Measurements from ENCODE around the gene FNIP2. TPM values are rescaled to one million over a fixed set of nuclear protein-coding genes. Genes with fewer than 3 reads are reported as not detected.

Gene FNIP2
- total and polyA plus RNA-seq, 4 donors: 8.8 to 88.7 (median 23.5) TPM

DNA sequence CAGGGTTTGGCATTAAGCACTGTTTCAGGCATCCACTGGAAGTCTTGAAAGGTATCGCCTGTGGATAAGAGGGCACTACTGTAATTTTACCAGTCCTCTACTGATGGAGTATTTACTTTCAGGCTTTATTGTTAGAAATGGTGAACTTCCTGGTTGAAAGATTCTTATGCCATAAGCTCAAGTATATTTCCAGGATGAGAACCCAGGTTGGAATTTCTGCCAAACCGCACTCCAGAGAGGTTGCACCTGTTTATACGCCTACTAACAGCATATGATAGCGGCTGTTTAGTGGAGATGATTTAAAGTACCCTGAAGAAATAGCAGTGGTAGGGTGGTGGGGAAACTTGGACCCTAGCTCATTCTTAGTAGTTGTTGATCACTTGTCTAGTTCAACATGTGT, 9.9 kb downstream of the FNIP2 start (continued):
- TF ChIP-seq, protein P1, sequence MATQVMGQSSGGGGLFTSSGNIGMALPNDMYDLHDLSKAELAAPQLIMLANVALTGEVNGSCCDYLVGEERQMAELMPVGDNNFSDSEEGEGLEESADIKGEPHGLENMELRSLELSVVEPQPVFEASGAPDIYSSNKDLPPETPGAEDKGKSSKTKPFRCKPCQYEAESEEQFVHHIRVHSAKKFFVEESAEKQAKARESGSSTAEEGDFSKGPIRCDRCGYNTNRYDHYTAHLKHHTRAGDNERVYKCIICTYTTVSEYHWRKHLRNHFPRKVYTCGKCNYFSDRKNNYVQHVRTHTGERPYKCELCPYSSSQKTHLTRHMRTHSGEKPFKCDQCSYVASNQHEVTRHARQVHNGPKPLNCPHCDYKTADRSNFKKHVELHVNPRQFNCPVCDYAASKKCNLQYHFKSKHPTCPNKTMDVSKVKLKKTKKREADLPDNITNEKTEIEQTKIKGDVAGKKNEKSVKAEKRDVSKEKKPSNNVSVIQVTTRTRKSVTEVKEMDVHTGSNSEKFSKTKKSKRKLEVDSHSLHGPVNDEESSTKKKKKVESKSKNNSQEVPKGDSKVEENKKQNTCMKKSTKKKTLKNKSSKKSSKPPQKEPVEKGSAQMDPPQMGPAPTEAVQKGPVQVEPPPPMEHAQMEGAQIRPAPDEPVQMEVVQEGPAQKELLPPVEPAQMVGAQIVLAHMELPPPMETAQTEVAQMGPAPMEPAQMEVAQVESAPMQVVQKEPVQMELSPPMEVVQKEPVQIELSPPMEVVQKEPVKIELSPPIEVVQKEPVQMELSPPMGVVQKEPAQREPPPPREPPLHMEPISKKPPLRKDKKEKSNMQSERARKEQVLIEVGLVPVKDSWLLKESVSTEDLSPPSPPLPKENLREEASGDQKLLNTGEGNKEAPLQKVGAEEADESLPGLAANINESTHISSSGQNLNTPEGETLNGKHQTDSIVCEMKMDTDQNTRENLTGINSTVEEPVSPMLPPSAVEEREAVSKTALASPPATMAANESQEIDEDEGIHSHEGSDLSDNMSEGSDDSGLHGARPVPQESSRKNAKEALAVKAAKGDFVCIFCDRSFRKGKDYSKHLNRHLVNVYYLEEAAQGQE (IDR thresholded peaks at IDR 0.05): no peak
- TF ChIP-seq TAF1 (conservative IDR thresholded peaks at IDR 0.05) (no peak), EGR1 (IDR thresholded peaks at IDR 0.05; ENCODE audit: low read depth in 2 of 2) (no peak), JUND (IDR thresholded peaks at IDR 0.05) (no peak), FOXA2 (IDR thresholded peaks at IDR 0.05) (no peak)

DNA sequence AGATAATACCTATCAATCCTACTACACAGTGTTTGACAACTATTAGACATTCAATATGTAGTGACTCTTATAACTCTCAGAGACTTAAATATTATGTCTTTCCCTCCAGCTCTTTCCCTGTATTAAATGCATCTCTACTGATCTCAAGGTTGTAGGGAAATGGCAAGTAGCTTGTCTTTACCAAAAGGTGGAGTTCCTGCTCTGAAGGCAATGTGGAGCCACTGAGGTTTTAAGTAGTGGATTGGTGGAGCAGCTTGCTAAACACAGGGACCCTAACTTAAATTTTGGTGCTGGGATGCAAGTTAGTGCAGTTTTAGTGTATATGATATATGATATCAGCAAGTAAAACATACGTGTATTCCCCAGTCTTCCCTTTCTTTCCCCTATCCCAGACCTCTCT, 13.1 kb downstream of the FNIP2 start:
- DNase-seq (ENCODE audit: low spot score): no peak
- Histone ChIP-seq H3K36me3 (ENCODE audit: control insufficient read depth in 4 of 4, insufficient read depth in 3 of 4, low read depth in 1 of 4, low read length in 3 of 4) (no peaks in the 10 kb centered on the region), H3K9ac (ENCODE audit: low read depth in 1 of 2, low read length in 2 of 2) (no peak overlapping the region), H3K27ac (ENCODE audit: low read depth in 1 of 2, low read length in 2 of 2) (peak overlapping the region; percentile 35 to 52), H3K4me3 (ENCODE audit: low read depth in 1 of 3, low read length in 3 of 3) (no peak overlapping the region), H3K9me3 (ENCODE audit: control insufficient read depth in 4 of 4, low read length in 3 of 4) (no peaks in the 10 kb centered on the region), H3K4me1 (ENCODE audit: control insufficient read depth in 4 of 4, insufficient read depth in 4 of 4, low read length in 3 of 4) (peaks cover 15 to 72% (median 59%) of the 10 kb centered on the region in 4 donors), H3K27me3 (ENCODE audit: control insufficient read depth in 4 of 4, insufficient read depth in 4 of 4, low read length in 3 of 4) (no peaks in the 10 kb centered on the region)
- TF ChIP-seq FOXA2 (IDR thresholded peaks at IDR 0.05) (no peak), HNF4G (IDR thresholded peaks at IDR 0.05) (no peak), FOXA1 (IDR thresholded peaks at IDR 0.05) (no peak), HNF4A (conservative IDR thresholded peaks at IDR 0.05) (no peak), GABPA (IDR thresholded peaks at IDR 0.05 in 1 of 2, conservative IDR thresholded peaks at IDR 0.05 in 1 of 2) (no peak), JUND (IDR thresholded peaks at IDR 0.05) (no peak), YY1 (IDR thresholded peaks at IDR 0.05) (no peak), NR2F2 (IDR thresholded peaks at IDR 0.05) (no peak)
- TF ChIP-seq, protein P1 (IDR thresholded peaks at IDR 0.05): no peak
- TF ChIP-seq, protein P2, sequence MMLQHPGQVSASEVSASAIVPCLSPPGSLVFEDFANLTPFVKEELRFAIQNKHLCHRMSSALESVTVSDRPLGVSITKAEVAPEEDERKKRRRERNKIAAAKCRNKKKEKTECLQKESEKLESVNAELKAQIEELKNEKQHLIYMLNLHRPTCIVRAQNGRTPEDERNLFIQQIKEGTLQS (IDR thresholded peaks at IDR 0.05): no peak
- TF ChIP-seq, protein P3, sequence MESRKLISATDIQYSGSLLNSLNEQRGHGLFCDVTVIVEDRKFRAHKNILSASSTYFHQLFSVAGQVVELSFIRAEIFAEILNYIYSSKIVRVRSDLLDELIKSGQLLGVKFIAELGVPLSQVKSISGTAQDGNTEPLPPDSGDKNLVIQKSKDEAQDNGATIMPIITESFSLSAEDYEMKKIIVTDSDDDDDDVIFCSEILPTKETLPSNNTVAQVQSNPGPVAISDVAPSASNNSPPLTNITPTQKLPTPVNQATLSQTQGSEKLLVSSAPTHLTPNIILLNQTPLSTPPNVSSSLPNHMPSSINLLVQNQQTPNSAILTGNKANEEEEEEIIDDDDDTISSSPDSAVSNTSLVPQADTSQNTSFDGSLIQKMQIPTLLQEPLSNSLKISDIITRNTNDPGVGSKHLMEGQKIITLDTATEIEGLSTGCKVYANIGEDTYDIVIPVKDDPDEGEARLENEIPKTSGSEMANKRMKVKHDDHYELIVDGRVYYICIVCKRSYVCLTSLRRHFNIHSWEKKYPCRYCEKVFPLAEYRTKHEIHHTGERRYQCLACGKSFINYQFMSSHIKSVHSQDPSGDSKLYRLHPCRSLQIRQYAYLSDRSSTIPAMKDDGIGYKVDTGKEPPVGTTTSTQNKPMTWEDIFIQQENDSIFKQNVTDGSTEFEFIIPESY (IDR thresholded peaks at IDR 0.05): no peak
- TF ChIP-seq, protein P4, sequence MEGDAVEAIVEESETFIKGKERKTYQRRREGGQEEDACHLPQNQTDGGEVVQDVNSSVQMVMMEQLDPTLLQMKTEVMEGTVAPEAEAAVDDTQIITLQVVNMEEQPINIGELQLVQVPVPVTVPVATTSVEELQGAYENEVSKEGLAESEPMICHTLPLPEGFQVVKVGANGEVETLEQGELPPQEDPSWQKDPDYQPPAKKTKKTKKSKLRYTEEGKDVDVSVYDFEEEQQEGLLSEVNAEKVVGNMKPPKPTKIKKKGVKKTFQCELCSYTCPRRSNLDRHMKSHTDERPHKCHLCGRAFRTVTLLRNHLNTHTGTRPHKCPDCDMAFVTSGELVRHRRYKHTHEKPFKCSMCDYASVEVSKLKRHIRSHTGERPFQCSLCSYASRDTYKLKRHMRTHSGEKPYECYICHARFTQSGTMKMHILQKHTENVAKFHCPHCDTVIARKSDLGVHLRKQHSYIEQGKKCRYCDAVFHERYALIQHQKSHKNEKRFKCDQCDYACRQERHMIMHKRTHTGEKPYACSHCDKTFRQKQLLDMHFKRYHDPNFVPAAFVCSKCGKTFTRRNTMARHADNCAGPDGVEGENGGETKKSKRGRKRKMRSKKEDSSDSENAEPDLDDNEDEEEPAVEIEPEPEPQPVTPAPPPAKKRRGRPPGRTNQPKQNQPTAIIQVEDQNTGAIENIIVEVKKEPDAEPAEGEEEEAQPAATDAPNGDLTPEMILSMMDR (IDR thresholded peaks at IDR 0.05; ENCODE audit: low read depth, low read length, missing input control): no peak
- WGBS: 32% methylated on average over 1 of the region's 1 CpG

Data from liver (tissue), 9 donors.